Measurements from ENCODE around the gene CD4. TPM values are rescaled to one million over a fixed set of nuclear protein-coding genes. Genes with fewer than 3 reads are reported as not detected.

Gene CD4
- total RNA-seq, 1 donor = 1.7 TPM

GRCh38 chr12:6765634-6766581, 23.4 kb upstream of the CD4 start, which contains the start of gene PTMS:
Gene PTMS (plus strand): TSS chr12:6766363. CDS start chr12:6766706, 343 bp downstream.
- H3K4me3 ChIP-seq (ENCODE audit: low read depth, low read length) = peak within 1 kb of the TSS; percentile 87
- TF ChIP-seq, protein P1, sequence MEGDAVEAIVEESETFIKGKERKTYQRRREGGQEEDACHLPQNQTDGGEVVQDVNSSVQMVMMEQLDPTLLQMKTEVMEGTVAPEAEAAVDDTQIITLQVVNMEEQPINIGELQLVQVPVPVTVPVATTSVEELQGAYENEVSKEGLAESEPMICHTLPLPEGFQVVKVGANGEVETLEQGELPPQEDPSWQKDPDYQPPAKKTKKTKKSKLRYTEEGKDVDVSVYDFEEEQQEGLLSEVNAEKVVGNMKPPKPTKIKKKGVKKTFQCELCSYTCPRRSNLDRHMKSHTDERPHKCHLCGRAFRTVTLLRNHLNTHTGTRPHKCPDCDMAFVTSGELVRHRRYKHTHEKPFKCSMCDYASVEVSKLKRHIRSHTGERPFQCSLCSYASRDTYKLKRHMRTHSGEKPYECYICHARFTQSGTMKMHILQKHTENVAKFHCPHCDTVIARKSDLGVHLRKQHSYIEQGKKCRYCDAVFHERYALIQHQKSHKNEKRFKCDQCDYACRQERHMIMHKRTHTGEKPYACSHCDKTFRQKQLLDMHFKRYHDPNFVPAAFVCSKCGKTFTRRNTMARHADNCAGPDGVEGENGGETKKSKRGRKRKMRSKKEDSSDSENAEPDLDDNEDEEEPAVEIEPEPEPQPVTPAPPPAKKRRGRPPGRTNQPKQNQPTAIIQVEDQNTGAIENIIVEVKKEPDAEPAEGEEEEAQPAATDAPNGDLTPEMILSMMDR (IDR thresholded peaks at IDR 0.05; ENCODE audit: insufficient read depth, low read depth, low read length) = no peak
- DNase-seq (ENCODE audit: low read depth) = peak; percentile 97

DNA sequence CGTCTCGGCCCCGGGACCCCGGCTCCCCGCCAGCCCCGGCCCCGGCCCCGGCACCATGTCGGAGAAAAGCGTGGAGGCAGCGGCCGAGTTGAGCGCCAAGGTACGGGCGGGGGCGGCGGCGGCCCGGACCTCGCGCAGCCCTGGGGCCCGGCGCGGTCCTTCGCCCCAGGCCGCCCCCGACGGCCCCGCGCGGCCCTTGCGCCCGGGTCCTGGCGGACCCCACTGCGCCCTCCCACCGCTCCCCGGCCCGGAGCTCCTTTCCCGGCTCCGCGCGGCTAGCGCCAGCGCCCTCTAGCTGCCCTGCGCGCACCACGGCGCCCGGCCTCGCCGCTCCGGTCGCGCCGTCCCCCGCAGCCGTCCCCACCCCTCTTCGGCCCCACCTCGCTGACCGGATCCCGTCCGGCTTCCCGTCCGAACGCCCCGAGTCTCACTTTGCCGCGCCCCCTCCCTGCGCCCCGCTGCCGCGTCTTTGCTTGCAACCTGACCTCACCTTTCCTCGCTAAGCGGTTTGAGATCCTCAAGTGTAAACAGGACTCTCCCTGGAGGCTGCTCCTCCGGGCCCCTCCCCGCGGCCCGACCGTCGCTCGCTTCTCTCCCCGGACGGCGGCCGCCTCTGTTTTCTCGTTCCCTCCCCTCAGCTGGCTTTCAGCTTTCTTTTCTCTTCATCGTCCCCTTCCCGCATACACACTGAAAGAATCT, 22.5 kb upstream of the CD4 start:
- TF ChIP-seq, protein P1 (IDR thresholded peaks at IDR 0.05; ENCODE audit: insufficient read depth, low read depth, low read length) = peak; percentile 47
- H3K4me3 ChIP-seq (ENCODE audit: low read depth, low read length) = peak overlapping the region; percentile 87
- DNase-seq (ENCODE audit: low read depth) = peak; percentile 76

DNA sequence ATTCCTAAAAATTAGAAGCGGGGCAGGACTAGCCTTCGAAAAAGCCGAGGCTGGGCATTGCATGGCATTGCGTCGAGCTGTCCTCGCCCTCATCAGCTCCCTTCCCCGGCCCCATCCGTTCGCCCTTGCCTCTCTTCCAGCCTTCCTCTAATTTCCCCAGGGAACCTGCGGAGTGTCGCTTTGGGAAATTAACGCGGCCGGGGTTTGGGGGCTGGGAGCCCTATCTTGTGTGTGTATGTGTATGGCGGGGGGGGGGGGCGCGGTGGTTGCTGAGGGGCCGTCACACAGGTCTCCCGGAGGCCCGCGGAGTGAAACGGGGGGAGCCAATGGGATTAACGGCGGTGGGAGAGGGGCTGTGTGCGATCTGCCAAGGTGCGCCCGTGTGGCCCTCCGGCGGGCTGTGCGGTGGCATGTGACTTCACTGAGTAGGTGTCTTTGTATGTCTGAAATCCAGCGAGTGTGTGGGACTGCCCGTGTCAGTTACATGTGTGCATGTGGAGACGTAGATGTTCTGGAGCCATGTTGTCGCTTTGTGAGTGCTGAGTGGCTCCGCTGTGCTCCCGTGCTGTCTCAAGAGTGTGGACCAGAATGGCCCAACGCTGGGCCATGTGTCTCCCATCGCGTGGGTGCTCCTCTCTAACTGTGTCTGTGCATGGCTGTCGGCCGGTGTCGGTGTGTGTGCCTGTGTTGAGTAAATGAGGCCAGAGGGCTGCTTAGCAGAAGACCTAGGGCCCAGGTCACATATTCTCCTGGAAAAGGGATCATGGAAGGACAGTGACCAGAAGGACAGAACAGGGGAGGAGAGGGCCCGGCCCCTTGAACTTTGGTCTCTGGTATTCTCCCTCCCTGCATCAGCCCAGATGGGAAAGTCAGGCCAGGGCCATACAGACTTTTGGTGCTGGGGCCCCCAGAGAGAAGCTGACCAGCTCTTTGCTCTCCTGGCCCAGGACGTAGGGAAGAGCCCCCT, 21.7 kb upstream of the CD4 start:
- TF ChIP-seq, protein P1 (IDR thresholded peaks at IDR 0.05; ENCODE audit: insufficient read depth, low read depth, low read length) = no peak
- H3K4me3 ChIP-seq (ENCODE audit: low read depth, low read length) = peak overlapping the region; percentile 87
- DNase-seq (ENCODE audit: low read depth) = peak; percentile 32

DNA sequence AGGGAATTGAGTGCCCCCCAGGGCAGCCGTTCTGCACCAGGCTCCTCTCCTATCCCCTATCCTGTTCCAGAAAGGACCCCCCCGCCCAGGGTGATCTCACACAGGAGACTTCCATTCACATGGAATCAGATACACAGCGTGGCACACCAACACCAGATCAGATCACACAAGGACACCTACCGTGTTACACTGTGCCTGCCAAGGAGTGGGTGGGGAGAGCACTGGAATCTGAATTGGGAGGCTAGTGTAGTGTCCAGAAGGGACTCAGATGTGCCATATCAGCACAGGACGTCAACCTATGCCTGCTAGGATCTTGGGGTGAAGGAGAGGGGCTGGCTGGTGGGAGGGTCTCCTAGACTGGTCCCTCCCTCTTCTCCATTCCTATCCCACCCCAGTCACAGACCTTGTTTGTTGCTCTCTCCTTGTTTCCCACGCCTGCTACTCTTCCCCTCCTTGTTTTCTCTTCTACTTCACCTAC, 20.9 kb upstream of the CD4 start:
- no peak for DNase-seq (ENCODE audit: low read depth)
- H3K4me3 ChIP-seq (ENCODE audit: low read depth, low read length) = peak overlapping the region; percentile 87
- TF ChIP-seq, protein P1 (IDR thresholded peaks at IDR 0.05; ENCODE audit: insufficient read depth, low read depth, low read length) = no peak

- peak; percentile 61 for DNase-seq (ENCODE audit: low read depth)
- peak overlapping the region; percentile 87 for H3K4me3 ChIP-seq (ENCODE audit: low read depth, low read length)
- TF ChIP-seq, protein P1 (IDR thresholded peaks at IDR 0.05; ENCODE audit: insufficient read depth, low read depth, low read length) = no peak
These were observed 20.3 kb upstream of the CD4 start for GRCh38 chr12:6768990-6769389.

GRCh38 chr12:6769666-6770065, 19.7 kb upstream of the CD4 start:
- no peak overlapping the region for H3K4me3 ChIP-seq (ENCODE audit: low read depth, low read length)
- TF ChIP-seq, protein P1 (IDR thresholded peaks at IDR 0.05; ENCODE audit: insufficient read depth, low read depth, low read length) = no peak
- no peak for DNase-seq (ENCODE audit: low read depth)
